Stimulated activated CD4-positive, alpha-beta T cell treated with anti-CD3 and anti-CD28 coated beads, Interleukin-1b, Interleukin-23, amount 100 ng/mL, for 1 hour (primary cell): Measurements from ENCODE around the gene LTO1.
"Not testable (repeated sequence)": the region's sequence is repeated elsewhere in the genome, so short reads cannot be mapped to it uniquely, and the experiment has no call there.

Source experiments
- DNase-seq, 2 donors: peaks; one replicate each; pipeline ENCODE4 v3.0.0-alpha.2; 2020; ENCODE audit warnings: low read depth in 2 of 2

The LTO1 gene

GRCh38 chr11:69634590-69634989, 40.6 kb downstream of the LTO1 start:
- no peak for DNase-seq

GRCh38 chr11:69634069-69634468, 41.1 kb downstream of the LTO1 start:
- DNase-seq: no peak

GRCh38 chr11:69632900-69633299, 42.3 kb downstream of the LTO1 start:
- DNase-seq: no peak

GRCh38 chr11:69630424-69630823, 44.7 kb downstream of the LTO1 start:
- DNase-seq: no peak

- DNase-seq: no peak
These were observed 45.1 kb downstream of the LTO1 start for GRCh38 chr11:69630017-69630416.

GRCh38 chr11:69627551-69627950, 47.6 kb downstream of the LTO1 start:
- no peak for DNase-seq

- DNase-seq: no peak
These were observed 49.7 kb downstream of the LTO1 start for GRCh38 chr11:69625476-69625875.

GRCh38 chr11:69624293-69624692, 50.9 kb downstream of the LTO1 start:
- no peak for DNase-seq

GRCh38 chr11:69622097-69622681, 53.0 kb downstream of the LTO1 start:
- not testable (repeated sequence) for DNase-seq

GRCh38 chr11:69620683-69621290, 54.4 kb downstream of the LTO1 start:
- DNase-seq: no peak

GRCh38 chr11:69618237-69618636, 56.9 kb downstream of the LTO1 start:
- no peak for DNase-seq

- no peak for DNase-seq
These were observed 57.5 kb downstream of the LTO1 start for GRCh38 chr11:69617682-69618081.

- no peak for DNase-seq
These were observed 57.9 kb downstream of the LTO1 start for GRCh38 chr11:69617220-69617619.
